GM18507 (cell line): Measurements from ENCODE around the gene UMODL1.
A peak's percentile ranks its signal among the peaks of the same experiment; 100 is the strongest.

Experiments used
- DNase-seq: peaks from one replicate; pipeline ENCODE4 v3.0.0; 2011; ENCODE audit warnings: low read depth; ENCODE audit not compliant: insufficient read length; ENCODE audit errors: extremely low spot score
- FAIRE-seq: peaks from 2 replicates; lab custom pipeline; 2011; peaks lifted over from hg19 to GRCh38; lab: Jason Lieb, UNC

Gene UMODL1

GRCh38 chr21:42071146-42071737 lies at the start of gene UMODL1:
Gene UMODL1 (plus strand): TSS chr21:42071317. CDS start chr21:42071317, 0 bp downstream.
- FAIRE-seq = no peak

GRCh38 chr21:42021371-42022090 lies 49.6 kb upstream of the UMODL1 start:
- no peak for DNase-seq
- FAIRE-seq = no peak

More at GRCh38 chr21:42071146-42071737, at the start of gene UMODL1:
- no peak for DNase-seq

GRCh38 chr21:42022091-42022430 lies 49.1 kb upstream of the UMODL1 start:
- FAIRE-seq (no peak), DNase-seq (no peak)

GRCh38 chr21:42022906-42023305 lies 48.2 kb upstream of the UMODL1 start:
- no peak for FAIRE-seq
- DNase-seq = no peak

- no peak for DNase-seq
- FAIRE-seq = no peak
These were observed 45.6 kb upstream of the UMODL1 start for GRCh38 chr21:42025376-42026081.

- no peak for FAIRE-seq
- DNase-seq = no peak
These were observed 45.1 kb upstream of the UMODL1 start for GRCh38 chr21:42026082-42026435.

GRCh38 chr21:42027085-42027821 lies 43.9 kb upstream of the UMODL1 start:
- no peak for DNase-seq
- peak; percentile 55 for FAIRE-seq

GRCh38 chr21:42027822-42028765 lies 43.0 kb upstream of the UMODL1 start:
- no peak for FAIRE-seq
- no peak for DNase-seq

GRCh38 chr21:42028766-42029425 lies 42.2 kb upstream of the UMODL1 start:
- no peak for FAIRE-seq
- DNase-seq = no peak

- FAIRE-seq = no peak
These were observed 40.8 kb upstream of the UMODL1 start for GRCh38 chr21:42030311-42030710.

GRCh38 chr21:42031241-42031640 lies 39.9 kb upstream of the UMODL1 start:
- FAIRE-seq = no peak
- no peak for DNase-seq

More at GRCh38 chr21:42030311-42030710, 40.8 kb upstream of the UMODL1 start:
- no peak for DNase-seq

- FAIRE-seq (no peak), DNase-seq (no peak)
These were observed 39.3 kb upstream of the UMODL1 start for GRCh38 chr21:42031816-42032215.

- FAIRE-seq (no peak), DNase-seq (no peak)
These were observed 38.9 kb upstream of the UMODL1 start for GRCh38 chr21:42032266-42032665.

GRCh38 chr21:42032968-42033367 lies 38.1 kb upstream of the UMODL1 start:
- FAIRE-seq = no peak

GRCh38 chr21:42036313-42036712 lies 34.8 kb upstream of the UMODL1 start:
- no peak for DNase-seq
- no peak for FAIRE-seq

More at GRCh38 chr21:42032968-42033367, 38.1 kb upstream of the UMODL1 start:
- no peak for DNase-seq

GRCh38 chr21:42037516-42037915 lies 33.6 kb upstream of the UMODL1 start:
- FAIRE-seq (no peak), DNase-seq (no peak)

GRCh38 chr21:42037943-42038342 lies 33.2 kb upstream of the UMODL1 start:
- no peak for DNase-seq
- no peak for FAIRE-seq

- FAIRE-seq = no peak
- no peak for DNase-seq
These were observed 32.7 kb upstream of the UMODL1 start for GRCh38 chr21:42038393-42038792.
